Stimulated activated CD8-positive, alpha-beta memory T cell treated with anti-CD3 and anti-CD28 coated beads, Interleukin-2, amount 100 ng/mL, for 48 hours (primary cell): ENCODE data around the gene KCNK15.

Source experiments
- DNase-seq, 2 donors: peaks; one replicate each; pipeline ENCODE4 v3.0.0-alpha.2; 2020; ENCODE audit warnings: low read depth in 2 of 2

Gene KCNK15

GRCh38 chr20:44788706-44789456 is 43.2 kb downstream of the KCNK15 start:
- DNase-seq, result no peak

- DNase-seq, result no peak
Measured at GRCh38 chr20:44790638-44791393, 45.2 kb downstream of the KCNK15 start.

GRCh38 chr20:44792796-44793195 is 47.1 kb downstream of the KCNK15 start:
- DNase-seq, result no peak

- DNase-seq, result no peak
Measured at GRCh38 chr20:44795836-44796235, 50.2 kb downstream of the KCNK15 start.

GRCh38 chr20:44796311-44796710 is 50.6 kb downstream of the KCNK15 start:
- DNase-seq, result no peak

GRCh38 chr20:44796758-44797457 is 51.2 kb downstream of the KCNK15 start:
- no peak for DNase-seq

- no peak for DNase-seq
Measured at GRCh38 chr20:44799691-44800090, 54.0 kb downstream of the KCNK15 start.

- DNase-seq, result no peak
Measured at GRCh38 chr20:44800391-44801046, 54.9 kb downstream of the KCNK15 start.
